ENCODE data around the gene C1GALT1C1L.

- TF ChIP-seq CTCF (conservative IDR thresholded peaks at IDR 0.05; ENCODE audit: low read length) (no peak), EZH2phosphoT487 (IDR thresholded peaks at IDR 0.05; ENCODE audit: borderline replicate concordance) (no peak)
Observed at GRCh38 chr2:43715300-43716098, 39.3 kb upstream of the C1GALT1C1L start.

Data from Loucy (cell line).